ENCODE measurements around the gene HPCAL4.

The HPCAL4 gene

GRCh38 chr1:39646232-39647081, 44.8 kb downstream of the HPCAL4 start:
- Histone ChIP-seq H3K4me3 (ENCODE audit: low read length) (no peak overlapping the region), H3K27ac (ENCODE audit: low read length) (no peak overlapping the region), H3K4me1 (ENCODE audit: insufficient read depth, low read length) (peaks cover 5% of the 10 kb centered on the region; the same call in 1 of the 2 replicates), H3K36me3 (ENCODE audit: insufficient read depth, low read depth, low read length) (no peaks in the 10 kb centered on the region), H3K9ac (ENCODE audit: low read depth, low read length) (no peak overlapping the region), H3K9me3 (ENCODE audit: insufficient read depth, low read depth, low read length) (no peaks in the 10 kb centered on the region), H3K27me3 (ENCODE audit: insufficient read depth, low read length) (peaks cover 82% of the 10 kb centered on the region)

- Histone ChIP-seq H3K36me3 (ENCODE audit: insufficient read depth, low read depth, low read length) (no peaks in the 10 kb centered on the region), H3K4me3 (ENCODE audit: low read length) (no peak overlapping the region), H3K27me3 (ENCODE audit: insufficient read depth, low read length) (peaks cover 82% of the 10 kb centered on the region), H3K4me1 (ENCODE audit: insufficient read depth, low read length) (peaks cover 5% of the 10 kb centered on the region; the same call in 1 of the 2 replicates), H3K9ac (ENCODE audit: low read depth, low read length) (no peak overlapping the region), H3K9me3 (ENCODE audit: insufficient read depth, low read depth, low read length) (no peaks in the 10 kb centered on the region), H3K27ac (ENCODE audit: low read length) (no peak overlapping the region)
Measured at GRCh38 chr1:39645411-39646043, 45.7 kb downstream of the HPCAL4 start.

- Histone ChIP-seq H3K4me3 (ENCODE audit: low read length) (no peak overlapping the region), H3K9ac (ENCODE audit: low read depth, low read length) (no peak overlapping the region), H3K36me3 (ENCODE audit: insufficient read depth, low read depth, low read length) (no peaks in the 10 kb centered on the region), H3K9me3 (ENCODE audit: insufficient read depth, low read depth, low read length) (no peaks in the 10 kb centered on the region), H3K4me1 (ENCODE audit: insufficient read depth, low read length) (peaks cover 5% of the 10 kb centered on the region; the same call in 1 of the 2 replicates), H3K27ac (ENCODE audit: low read length) (no peak overlapping the region), H3K27me3 (ENCODE audit: insufficient read depth, low read length) (peaks cover 87% of the 10 kb centered on the region)
Measured at GRCh38 chr1:39643705-39644104, 47.5 kb downstream of the HPCAL4 start.

DNA sequence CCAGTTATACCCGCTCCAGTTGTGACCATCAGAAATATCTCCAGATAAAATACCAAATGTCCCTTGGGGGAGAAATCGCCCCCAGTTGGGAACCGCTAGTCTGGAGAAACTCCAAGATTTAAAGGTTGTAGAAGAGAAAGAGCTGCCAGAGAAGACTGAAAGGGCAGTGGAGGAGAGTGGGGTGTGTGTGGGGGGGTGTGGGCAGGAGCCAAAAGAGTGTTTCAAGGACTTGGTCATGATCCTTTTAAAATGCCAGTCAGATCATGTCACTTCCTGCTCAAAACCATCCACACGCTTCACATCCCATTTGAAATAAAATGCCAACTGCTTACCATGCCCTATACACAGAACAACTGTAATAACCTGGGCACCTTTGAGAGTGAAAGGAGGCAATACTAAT, 48.4 kb downstream of the HPCAL4 start:
- Histone ChIP-seq H3K36me3 (ENCODE audit: insufficient read depth, low read depth, low read length) (no peaks in the 10 kb centered on the region), H3K27ac (ENCODE audit: low read length) (no peak overlapping the region), H3K9ac (ENCODE audit: low read depth, low read length) (no peak overlapping the region), H3K4me3 (ENCODE audit: low read length) (no peak overlapping the region), H3K9me3 (ENCODE audit: insufficient read depth, low read depth, low read length) (no peaks in the 10 kb centered on the region), H3K27me3 (ENCODE audit: insufficient read depth, low read length) (peaks cover 87% of the 10 kb centered on the region), H3K4me1 (ENCODE audit: insufficient read depth, low read length) (peaks cover 5% of the 10 kb centered on the region; the same call in 1 of the 2 replicates)

- Histone ChIP-seq H3K27me3 (ENCODE audit: insufficient read depth, low read length) (peaks cover 90% of the 10 kb centered on the region), H3K4me1 (ENCODE audit: insufficient read depth, low read length) (peaks cover under 1% of the 10 kb centered on the region; the same call in 1 of the 2 replicates), H3K36me3 (ENCODE audit: insufficient read depth, low read depth, low read length) (no peaks in the 10 kb centered on the region)
Measured at GRCh38 chr1:39640861-39641260, 50.4 kb downstream of the HPCAL4 start.

DNA sequence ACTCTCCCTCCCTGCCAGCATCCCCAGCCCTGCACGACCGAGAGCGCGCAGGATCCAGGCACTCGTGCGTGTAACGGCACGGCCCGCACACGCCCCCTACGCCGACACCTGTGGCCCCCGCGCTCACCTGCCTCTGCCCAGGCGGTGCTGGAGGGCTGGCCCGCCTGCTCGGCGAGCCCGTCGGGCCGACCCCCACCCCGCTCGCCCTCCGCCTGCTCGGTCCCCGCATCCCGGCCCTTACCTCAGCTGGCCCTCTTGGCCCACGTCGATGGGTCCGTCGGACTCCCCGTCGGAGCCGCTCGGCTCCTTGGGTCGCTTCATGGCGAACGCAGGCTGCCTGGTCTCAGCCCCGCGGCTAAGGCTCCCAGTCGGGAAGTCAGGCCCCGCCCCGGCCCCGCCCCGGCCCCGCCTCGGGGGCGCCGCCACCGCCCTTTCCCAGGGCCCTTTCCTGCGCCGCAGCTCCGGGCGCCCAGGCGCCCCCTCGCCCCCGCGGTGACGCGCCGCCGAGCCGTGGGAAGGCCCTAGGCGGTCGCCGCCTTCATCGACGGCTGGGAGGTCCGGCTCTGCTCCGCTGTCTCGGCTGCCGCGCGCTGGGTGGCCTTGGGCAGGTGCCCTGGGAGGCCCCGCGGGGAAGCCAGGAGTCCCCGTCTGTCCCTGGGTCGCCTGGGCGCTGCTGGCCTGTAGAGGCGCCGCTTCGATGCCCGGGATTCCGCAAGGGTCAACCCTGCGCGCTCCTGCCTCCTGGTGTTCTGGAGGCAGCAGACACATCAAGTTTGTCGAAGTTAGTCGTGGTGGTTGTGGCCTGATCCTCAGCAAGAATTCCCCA, 51.7 kb downstream of the HPCAL4 start, which contains the start of gene HEYL:
TSS of gene HEYL (minus strand) at position 339 of the 826 bp plus-strand sequence. CDS start at position 321, 18 bp downstream.
- Histone ChIP-seq H3K27ac (ENCODE audit: low read length) (no peak within 1 kb of the TSS), H3K36me3 (ENCODE audit: insufficient read depth, low read depth, low read length) (no peaks in the 10 kb centered on the region), H3K9ac (ENCODE audit: low read depth, low read length) (no peak within 1 kb of the TSS), H3K9me3 (ENCODE audit: insufficient read depth, low read depth, low read length) (no peaks in the 10 kb centered on the region), H3K4me3 (ENCODE audit: low read length) (peak within 1 kb of the TSS; percentile 69; the same call in 1 of the 2 replicates), H3K27me3 (ENCODE audit: insufficient read depth, low read length) (peaks cover 90% of the 10 kb centered on the region), H3K4me1 (ENCODE audit: insufficient read depth, low read length) (peaks cover 7% of the 10 kb centered on the region; the same call in 1 of the 2 replicates)

More at GRCh38 chr1:39640861-39641260, 50.4 kb downstream of the HPCAL4 start:
- Histone ChIP-seq H3K9ac (ENCODE audit: low read depth, low read length) (no peak overlapping the region), H3K4me3 (ENCODE audit: low read length) (no peak overlapping the region), H3K27ac (ENCODE audit: low read length) (no peak overlapping the region), H3K9me3 (ENCODE audit: insufficient read depth, low read depth, low read length) (no peaks in the 10 kb centered on the region)

DNA sequence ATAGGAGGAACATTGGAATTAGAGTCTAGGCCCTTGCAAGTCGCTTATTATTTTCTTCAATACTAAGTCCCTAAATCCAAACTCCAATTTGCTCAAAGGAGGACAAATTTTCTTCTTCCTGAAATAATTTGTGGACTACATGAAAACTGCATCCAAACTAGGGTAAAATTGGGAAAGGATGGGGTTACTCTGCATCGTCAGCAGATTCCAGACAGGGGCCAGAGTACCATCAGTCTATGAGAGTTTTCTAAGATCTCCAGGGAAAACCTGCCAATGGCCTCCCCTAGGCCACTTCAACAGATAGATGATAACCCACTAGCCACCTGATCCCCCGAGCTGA, 52.3 kb downstream of the HPCAL4 start:
- H3K9me3 ChIP-seq (ENCODE audit: insufficient read depth, low read depth, low read length) = no peaks in the 10 kb centered on the region
- H3K27ac ChIP-seq (ENCODE audit: low read length) = no peak overlapping the region
- peak overlapping the region; percentile 69; the same call in 1 of the 2 replicates for H3K4me3 ChIP-seq (ENCODE audit: low read length)
- peaks cover 90% of the 10 kb centered on the region for H3K27me3 ChIP-seq (ENCODE audit: insufficient read depth, low read length)
- peaks cover 7% of the 10 kb centered on the region; the same call in 1 of the 2 replicates for H3K4me1 ChIP-seq (ENCODE audit: insufficient read depth, low read length)
- H3K36me3 ChIP-seq (ENCODE audit: insufficient read depth, low read depth, low read length) = no peaks in the 10 kb centered on the region
- H3K9ac ChIP-seq (ENCODE audit: low read depth, low read length) = no peak overlapping the region

- peaks cover 89% of the 10 kb centered on the region for H3K27me3 ChIP-seq (ENCODE audit: insufficient read depth, low read length)
Measured at GRCh38 chr1:39637361-39637760, 53.9 kb downstream of the HPCAL4 start.

GRCh38 chr1:39635871-39636210, 55.4 kb downstream of the HPCAL4 start:
- Histone ChIP-seq H3K4me1 (ENCODE audit: insufficient read depth, low read length) (peaks cover 7% of the 10 kb centered on the region; the same call in 1 of the 2 replicates), H3K27me3 (ENCODE audit: insufficient read depth, low read length) (peaks cover 95% of the 10 kb centered on the region)

More at GRCh38 chr1:39637361-39637760, 53.9 kb downstream of the HPCAL4 start:
- no peak overlapping the region for H3K27ac ChIP-seq (ENCODE audit: low read length)
- peaks cover 7% of the 10 kb centered on the region; the same call in 1 of the 2 replicates for H3K4me1 ChIP-seq (ENCODE audit: insufficient read depth, low read length)
- H3K9me3 ChIP-seq (ENCODE audit: insufficient read depth, low read depth, low read length) = no peaks in the 10 kb centered on the region
- no peak overlapping the region for H3K9ac ChIP-seq (ENCODE audit: low read depth, low read length)
- H3K36me3 ChIP-seq (ENCODE audit: insufficient read depth, low read depth, low read length) = no peaks in the 10 kb centered on the region
- no peak overlapping the region for H3K4me3 ChIP-seq (ENCODE audit: low read length)

GRCh38 chr1:39635205-39635870, 55.9 kb downstream of the HPCAL4 start:
- no peak overlapping the region for H3K9ac ChIP-seq (ENCODE audit: low read depth, low read length)
- peaks cover 95% of the 10 kb centered on the region for H3K27me3 ChIP-seq (ENCODE audit: insufficient read depth, low read length)
- no peaks in the 10 kb centered on the region for H3K36me3 ChIP-seq (ENCODE audit: insufficient read depth, low read depth, low read length)
- H3K4me1 ChIP-seq (ENCODE audit: insufficient read depth, low read length) = peaks cover 7% of the 10 kb centered on the region; the same call in 1 of the 2 replicates
- no peak overlapping the region for H3K27ac ChIP-seq (ENCODE audit: low read length)
- H3K4me3 ChIP-seq (ENCODE audit: low read length) = no peak overlapping the region
- H3K9me3 ChIP-seq (ENCODE audit: insufficient read depth, low read depth, low read length) = no peaks in the 10 kb centered on the region

More at GRCh38 chr1:39635871-39636210, 55.4 kb downstream of the HPCAL4 start:
- Histone ChIP-seq H3K27ac (ENCODE audit: low read length) (no peak overlapping the region), H3K4me3 (ENCODE audit: low read length) (no peak overlapping the region), H3K9ac (ENCODE audit: low read depth, low read length) (no peak overlapping the region), H3K9me3 (ENCODE audit: insufficient read depth, low read depth, low read length) (no peaks in the 10 kb centered on the region), H3K36me3 (ENCODE audit: insufficient read depth, low read depth, low read length) (no peaks in the 10 kb centered on the region)

GRCh38 chr1:39633422-39633821, 57.8 kb downstream of the HPCAL4 start:
- Histone ChIP-seq H3K27me3 (ENCODE audit: insufficient read depth, low read length) (peaks cover 92% of the 10 kb centered on the region), H3K9ac (ENCODE audit: low read depth, low read length) (no peak overlapping the region), H3K36me3 (ENCODE audit: insufficient read depth, low read depth, low read length) (no peaks in the 10 kb centered on the region), H3K9me3 (ENCODE audit: insufficient read depth, low read depth, low read length) (no peaks in the 10 kb centered on the region), H3K4me3 (ENCODE audit: low read length) (peak overlapping the region; percentile 54; the same call in 1 of the 2 replicates), H3K27ac (ENCODE audit: low read length) (no peak overlapping the region), H3K4me1 (ENCODE audit: insufficient read depth, low read length) (peaks cover 7% of the 10 kb centered on the region; the same call in 1 of the 2 replicates)

Measured in iPS-20b (cell line).